ENCODE data around the gene NEB.
"Not testable (repeated sequence)": the region's sequence is repeated elsewhere in the genome, so short reads cannot be mapped to it uniquely, and the experiment has no call there.

GRCh38 chr2:151641895-151642294 lies 92.4 kb downstream of the NEB start:
- not testable (repeated sequence) for TF ChIP-seq CTCF, POLR2A (IDR thresholded peaks at IDR 0.05)
